ENCODE results near the gene GAS2.

Gene GAS2

GRCh38 chr11:22657101-22657694 lies 9.2 kb upstream of the GAS2 start:
- DNase-seq (ENCODE audit: low read depth) = no peak
- no peak overlapping the region for H3K4me3 ChIP-seq (ENCODE audit: low read length)
- TF ChIP-seq CTCF (conservative IDR thresholded peaks at IDR 0.05; ENCODE audit: low read depth, low read length) = no peak

- DNase-seq (ENCODE audit: low read depth) = no peak
- no peak for TF ChIP-seq CTCF (conservative IDR thresholded peaks at IDR 0.05; ENCODE audit: low read depth, low read length)
- no peak overlapping the region for H3K4me3 ChIP-seq (ENCODE audit: low read length)
Measured at GRCh38 chr11:22659783-22660182, 6.6 kb upstream of the GAS2 start.

- TF ChIP-seq CTCF (conservative IDR thresholded peaks at IDR 0.05; ENCODE audit: low read depth, low read length) = peak; percentile 3
- H3K4me3 ChIP-seq (ENCODE audit: low read length) = peak overlapping the region; percentile 62
- peak; percentile 7 for DNase-seq (ENCODE audit: low read depth)
Measured at GRCh38 chr11:22666688-22667439, 453 bp downstream of the GAS2 start.

GRCh38 chr11:22668005-22668796 lies 1.8 kb downstream of the GAS2 start:
- TF ChIP-seq CTCF (conservative IDR thresholded peaks at IDR 0.05; ENCODE audit: low read depth, low read length) = no peak
- H3K4me3 ChIP-seq (ENCODE audit: low read length) = no peak overlapping the region
- DNase-seq (ENCODE audit: low read depth) = no peak

GRCh38 chr11:22669368-22669767 lies 3.0 kb downstream of the GAS2 start:
- TF ChIP-seq CTCF (conservative IDR thresholded peaks at IDR 0.05; ENCODE audit: low read depth, low read length) = no peak
- DNase-seq (ENCODE audit: low read depth) = no peak
- H3K4me3 ChIP-seq (ENCODE audit: low read length) = no peak overlapping the region

- H3K4me3 ChIP-seq (ENCODE audit: low read length) = no peak overlapping the region
- TF ChIP-seq CTCF (conservative IDR thresholded peaks at IDR 0.05; ENCODE audit: low read depth, low read length) = peak; percentile 19
- DNase-seq (ENCODE audit: low read depth) = no peak
Measured at GRCh38 chr11:22670830-22671229, 4.4 kb downstream of the GAS2 start.
